PC-9 (cell line): ENCODE measurements around the gene SGMS1. TPM values are rescaled to one million over a fixed set of nuclear protein-coding genes. Genes with fewer than 3 reads are reported as not detected.

Source experiments
- BruUV-seq: library from RNA; stranded (reverse); fragments of 400-500 nt; replicated peaks from 2 replicates; lab custom pipeline; 2021; lab: Mats Ljungman, UMichigan
- CTCF ChIA-PET: fragments of 300-600 bp; sonication (Branson Sonifier 250); formaldehyde crosslinking; loops from one replicate; lab custom pipeline; 2022; ENCODE audit warnings: antibody characterized with exemption; lab: Charles Lee
- POLR2A ChIA-PET: fragments of 300-600 bp; sonication (Branson Sonifier 250); formaldehyde crosslinking; loops from one replicate; lab custom pipeline; 2022; ENCODE audit warnings: antibody characterized with exemption; ENCODE audit not compliant: unreplicated experiment; lab: Charles Lee
- DNase-seq, 2 experiments: peaks; one replicate each; pipeline versions ENCODE4 v3.0.0 to v3.0.0-alpha.2; 2015 to 2022; ENCODE audit warnings: mixed read lengths in 1 of 2
- H2AFZ ChIP-seq: fragments of 200-600 bp; sonication (generic); 2 replicates; pipeline ENCODE4 v1.8.1; 2017; ENCODE audit warnings: antibody characterized with exemption
- H3F3A ChIP-seq: fragments of 200-600 bp; sonication (generic); 2 replicates; pipeline ENCODE4 v1.8.1; 2017; ENCODE audit warnings: antibody characterized with exemption, mild to moderate bottlenecking, low read depth; ENCODE audit not compliant: insufficient read depth
- H3K27ac ChIP-seq: fragments of 200-600 bp; sonication (generic); 2 replicates; pipeline ENCODE4 v1.6.1; 2016; ENCODE audit warnings: mixed run types
- H3K27me3 ChIP-seq: fragments of 200-600 bp; sonication (generic); 2 replicates; pipeline ENCODE4 v1.6.1; 2016; ENCODE audit warnings: low read depth, mixed run types; ENCODE audit not compliant: insufficient read depth
- H3K36me3 ChIP-seq: fragments of 200-600 bp; sonication (generic); 2 replicates; pipeline ENCODE4 v1.6.1; 2016; ENCODE audit warnings: low read depth, mixed run types
- H3K4me1 ChIP-seq: fragments of 200-600 bp; sonication (generic); replicated peaks from 2 replicates; pipeline ENCODE4 v1.6.1; 2016; ENCODE audit warnings: mixed run types; ENCODE audit not compliant: insufficient read depth
- H3K4me2 ChIP-seq: fragments of 200-600 bp; sonication (generic); 2 replicates; pipeline ENCODE4 v1.6.1; 2017; ENCODE audit warnings: mixed run types
- H3K4me3 ChIP-seq: fragments of 200-600 bp; sonication (generic); 2 replicates; pipeline ENCODE4 v1.6.1; 2016; ENCODE audit warnings: mixed run types
- H3K79me2 ChIP-seq: fragments of 200-600 bp; sonication (generic); 2 replicates; pipeline ENCODE4 v1.6.1; 2017; ENCODE audit warnings: low read depth, mixed run types
- H3K9me2 ChIP-seq: fragments of 200-600 bp; sonication (generic); 2 replicates; pipeline ENCODE4 v1.8.1; 2017; ENCODE audit warnings: mild to moderate bottlenecking; ENCODE audit not compliant: insufficient read depth
- H3K9me3 ChIP-seq: fragments of 200-600 bp; sonication (generic); 2 replicates; pipeline ENCODE4 v1.8.1; 2016; ENCODE audit warnings: low read depth; ENCODE audit not compliant: insufficient read depth
- H4K20me1 ChIP-seq: fragments of 200-600 bp; sonication (generic); 2 replicates; pipeline ENCODE4 v1.8.1; 2017; ENCODE audit not compliant: insufficient read depth
- EZH2 ChIP-seq: fragments of 200-600 bp; sonication (generic); IDR thresholded peaks from 2 replicates; pipeline ENCODE4 v1.8.0; 2017; ENCODE audit warnings: antibody characterized with exemption, low read depth
- intact Hi-C: fragments of 100-400 bp; cut with micrococcal nuclease; formaldehyde crosslinking; loops from one replicate; pipeline ENCODE4 v1.10.0; 2022; ENCODE audit not compliant: unreplicated experiment
- total RNA-seq: library from RNA; stranded (reverse); gene quantifications from 2 replicates; pipeline ENCODE4 v1.2.3, GENCODE V29; 2021
- TF ChIP-seq, protein P1 (sequence below): fragments of 200-600 bp; sonication (generic); conservative IDR thresholded peaks from 2 replicates; pipeline ENCODE4 v1.6.1; 2017; ENCODE audit warnings: mixed run types, antibody characterized with exemption, mild to moderate bottlenecking, moderate library complexity

SGMS1 gene
- total RNA-seq, 1 experiment from 2014 or later, result 35.0 TPM

DNA sequence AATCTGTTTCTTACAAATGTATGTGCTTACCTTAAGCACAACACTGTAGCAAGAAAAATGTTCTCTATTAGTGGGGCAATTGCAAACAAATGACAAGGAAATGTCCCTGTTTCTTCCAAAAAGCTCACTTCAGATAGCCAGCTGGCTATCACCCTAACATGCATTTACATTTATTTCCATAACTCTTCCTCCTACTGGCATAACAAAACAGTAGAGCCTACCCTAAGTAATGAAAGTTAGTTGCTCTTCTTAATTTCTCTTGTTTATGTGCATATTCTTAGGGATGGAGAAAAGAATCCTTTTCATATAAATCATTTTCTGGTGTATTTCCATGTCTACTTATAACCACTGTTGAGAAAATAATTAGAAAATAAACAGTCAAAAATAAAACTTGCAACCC is 100.4 kb downstream of the SGMS1 start:
- no peak for DNase-seq
- Histone ChIP-seq H3K27ac (no peak overlapping the region), H3K9me3 (no peaks in the 10 kb centered on the region), H3K27me3 (no peaks in the 10 kb centered on the region), H3K4me3 (no peak overlapping the region), H3K9me2 (no peaks in the 10 kb centered on the region), H3K4me2 (no peak overlapping the region), H3F3A (no peaks in the 10 kb centered on the region), H2AFZ (no peak overlapping the region), H3K36me3 (no peaks in the 10 kb centered on the region), H3K4me1 (no peaks in the 10 kb centered on the region), H4K20me1 (no peaks in the 10 kb centered on the region), H3K79me2 (no peaks in the 10 kb centered on the region)
- intact Hi-C loops, result no loop called here
- TF ChIP-seq, protein P1, sequence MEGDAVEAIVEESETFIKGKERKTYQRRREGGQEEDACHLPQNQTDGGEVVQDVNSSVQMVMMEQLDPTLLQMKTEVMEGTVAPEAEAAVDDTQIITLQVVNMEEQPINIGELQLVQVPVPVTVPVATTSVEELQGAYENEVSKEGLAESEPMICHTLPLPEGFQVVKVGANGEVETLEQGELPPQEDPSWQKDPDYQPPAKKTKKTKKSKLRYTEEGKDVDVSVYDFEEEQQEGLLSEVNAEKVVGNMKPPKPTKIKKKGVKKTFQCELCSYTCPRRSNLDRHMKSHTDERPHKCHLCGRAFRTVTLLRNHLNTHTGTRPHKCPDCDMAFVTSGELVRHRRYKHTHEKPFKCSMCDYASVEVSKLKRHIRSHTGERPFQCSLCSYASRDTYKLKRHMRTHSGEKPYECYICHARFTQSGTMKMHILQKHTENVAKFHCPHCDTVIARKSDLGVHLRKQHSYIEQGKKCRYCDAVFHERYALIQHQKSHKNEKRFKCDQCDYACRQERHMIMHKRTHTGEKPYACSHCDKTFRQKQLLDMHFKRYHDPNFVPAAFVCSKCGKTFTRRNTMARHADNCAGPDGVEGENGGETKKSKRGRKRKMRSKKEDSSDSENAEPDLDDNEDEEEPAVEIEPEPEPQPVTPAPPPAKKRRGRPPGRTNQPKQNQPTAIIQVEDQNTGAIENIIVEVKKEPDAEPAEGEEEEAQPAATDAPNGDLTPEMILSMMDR, result no peak
- no peak for TF ChIP-seq EZH2
- POLR2A ChIA-PET, result no interaction called here
- CTCF ChIA-PET, result no interaction called here
- no TSS peak for BruUV-seq

GRCh38 chr10:50522908-50523307 is 100.8 kb downstream of the SGMS1 start:
- TF ChIP-seq, protein P1, result no peak
- no peak for TF ChIP-seq EZH2
- no peaks in the 10 kb centered on the region for H3K4me1 ChIP-seq
- POLR2A ChIA-PET, result no interaction called here
- H3K9me2 ChIP-seq, result no peaks in the 10 kb centered on the region
- H2AFZ ChIP-seq, result no peak overlapping the region
- H3K9me3 ChIP-seq, result no peaks in the 10 kb centered on the region
- DNase-seq, result no peak
- no peaks in the 10 kb centered on the region for H3K27me3 ChIP-seq
- CTCF ChIA-PET, result no interaction called here
- H4K20me1 ChIP-seq, result no peaks in the 10 kb centered on the region
- no peaks in the 10 kb centered on the region for H3K79me2 ChIP-seq
- intact Hi-C loops, result no loop called here
- BruUV-seq, result no TSS peak
- no peak overlapping the region for H3K4me2 ChIP-seq
- H3K36me3 ChIP-seq, result no peaks in the 10 kb centered on the region
- no peaks in the 10 kb centered on the region for H3F3A ChIP-seq
- H3K27ac ChIP-seq, result no peak overlapping the region
- H3K4me3 ChIP-seq, result no peak overlapping the region

GRCh38 chr10:50520115-50520514 is 103.6 kb downstream of the SGMS1 start:
- Histone ChIP-seq H3K4me3 (no peak overlapping the region), H2AFZ (no peak overlapping the region), H3K36me3 (no peaks in the 10 kb centered on the region), H3F3A (no peaks in the 10 kb centered on the region), H3K27me3 (no peaks in the 10 kb centered on the region), H3K4me1 (no peaks in the 10 kb centered on the region), H3K9me2 (no peaks in the 10 kb centered on the region), H4K20me1 (no peaks in the 10 kb centered on the region), H3K4me2 (no peak overlapping the region), H3K27ac (no peak overlapping the region), H3K9me3 (no peaks in the 10 kb centered on the region), H3K79me2 (peaks cover 4% of the 10 kb centered on the region; the same call in 1 of the 2 replicates)
- no peak for DNase-seq
- no TSS peak for BruUV-seq
- intact Hi-C loops, result no loop called here
- ChIA-PET POLR2A (no interaction called here), CTCF (no interaction called here)
- TF ChIP-seq, protein P1, result no peak
- TF ChIP-seq EZH2, result no peak
